Tibial nerve (tissue), 4 donors: ENCODE results near the gene PLAC8L1. TPM values are rescaled to one million over a fixed set of nuclear protein-coding genes. Genes with fewer than 3 reads are reported as not detected.

ENCODE experiments used
- DNase-seq, 2 donors: peaks; one replicate each; pipeline ENCODE4 v3.0.0-alpha.2; 2019; ENCODE audit warnings: low spot score in 2 of 2
- H3K27ac ChIP-seq, 4 donors: fragments of 200-600 bp; sonication (generic) in 3 of 4; one replicate each; pipeline ENCODE4 v1.5.1; 2017 to 2019; ENCODE audit warnings: mild to moderate bottlenecking in 1 of 4
- H3K27me3 ChIP-seq, 2 donors: fragments of 200-600 bp; sonication (generic) in 1 of 2; one replicate each; pipeline versions ENCODE4 v1.5.1 to v1.6.0; 2017 to 2019
- H3K36me3 ChIP-seq, 3 donors: fragments of 200-600 bp; sonication (generic); one replicate each; pipeline ENCODE4 v1.5.1; 2018 to 2019
- H3K4me1 ChIP-seq, 4 donors: fragments of 200-600 bp; sonication (generic) in 3 of 4; one replicate each; pipeline ENCODE4 v1.5.1; 2017 to 2019
- H3K4me3 ChIP-seq, 4 donors: fragments of 200-600 bp; sonication (generic) in 3 of 4; one replicate each; pipeline ENCODE4 v1.5.1; 2017 to 2019; ENCODE audit warnings: mild to moderate bottlenecking in 1 of 4, moderate library complexity in 1 of 4
- H3K9me3 ChIP-seq, 4 donors: fragments of 200-600 bp; sonication (generic) in 3 of 4; one replicate each; pipeline ENCODE4 v1.5.1; 2017 to 2019
- EP300 ChIP-seq, 2 donors: sonication (generic); formaldehyde crosslinking; IDR thresholded peaks; one replicate each; pipeline ENCODE4 v1.6.1; 2017; ENCODE audit warnings: antibody characterized with exemption in 2 of 2, mild to moderate bottlenecking in 1 of 2
- POLR2A ChIP-seq, 2 donors: fragments of 450-650 bp; IDR thresholded peaks; one replicate each; pipeline ENCODE4 v1.6.1; 2017; ENCODE audit warnings: antibody characterized with exemption in 2 of 2, mild to moderate bottlenecking in 2 of 2, moderate library complexity in 2 of 2
- WGBS, 2 donors: methylation state at CpG; one replicate each; pipeline ENCODE4 v1.1.5; 2018; 5-methylcytosine and 5-hydroxymethylcytosine counted together
- total RNA-seq, 4 donors: library from RNA; depleted of rRNA; stranded (reverse); fragments of >200 nt; gene quantifications; one replicate each; pipeline ENCODE4 v1.1.0, GENCODE V29; 2016
- TF ChIP-seq, protein P1 (sequence below), 5 experiments: fragments of 200-600 bp in 3 of 5; fragments of 450-650 bp in 2 of 5; sonication (generic) in 3 of 5; IDR thresholded peaks; one replicate each; pipeline ENCODE4 v1.5.1; 2016 to 2019; ENCODE audit warnings: antibody characterized with exemption in 5 of 5, mild to moderate bottlenecking in 3 of 5, moderate library complexity in 2 of 5

The PLAC8L1 gene
- total RNA-seq, 4 donors from 2014 or later = not detected

DNA sequence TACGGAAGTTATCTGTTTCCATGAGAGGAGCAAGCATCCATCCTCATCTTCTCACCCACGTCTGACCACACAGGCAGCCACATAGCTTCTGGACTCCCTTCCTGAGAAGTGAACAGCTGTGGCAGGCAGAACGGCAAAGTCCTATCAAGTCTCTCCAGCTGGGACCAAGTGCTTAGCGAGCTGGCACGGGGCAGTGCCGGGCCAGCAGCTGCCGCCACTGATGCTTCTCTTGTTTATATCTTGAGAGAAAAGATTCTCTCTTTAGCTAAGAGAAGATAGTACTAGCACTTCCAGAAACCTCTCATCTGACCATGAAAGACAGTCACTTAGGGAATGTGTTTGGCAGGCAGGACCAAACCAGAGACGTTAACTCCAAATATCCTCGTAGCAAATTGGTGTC is 37.2 kb downstream of the PLAC8L1 start:
- no peaks in the 10 kb centered on the region for H3K9me3 ChIP-seq
- H3K36me3 ChIP-seq = no peaks in the 10 kb centered on the region
- WGBS, 2 donors = 51 to 83% methylated on average over 9 of the region's 9 CpGs
- no peak overlapping the region for H3K4me3 ChIP-seq
- peak overlapping the region in 1 of 4 donors; percentile 22 for H3K27ac ChIP-seq
- no peaks in the 10 kb centered on the region for H3K4me1 ChIP-seq
- H3K27me3 ChIP-seq = peaks cover 0 to under 1% of the 10 kb centered on the region in 2 donors
- no peak for DNase-seq
- TF ChIP-seq, protein P1, sequence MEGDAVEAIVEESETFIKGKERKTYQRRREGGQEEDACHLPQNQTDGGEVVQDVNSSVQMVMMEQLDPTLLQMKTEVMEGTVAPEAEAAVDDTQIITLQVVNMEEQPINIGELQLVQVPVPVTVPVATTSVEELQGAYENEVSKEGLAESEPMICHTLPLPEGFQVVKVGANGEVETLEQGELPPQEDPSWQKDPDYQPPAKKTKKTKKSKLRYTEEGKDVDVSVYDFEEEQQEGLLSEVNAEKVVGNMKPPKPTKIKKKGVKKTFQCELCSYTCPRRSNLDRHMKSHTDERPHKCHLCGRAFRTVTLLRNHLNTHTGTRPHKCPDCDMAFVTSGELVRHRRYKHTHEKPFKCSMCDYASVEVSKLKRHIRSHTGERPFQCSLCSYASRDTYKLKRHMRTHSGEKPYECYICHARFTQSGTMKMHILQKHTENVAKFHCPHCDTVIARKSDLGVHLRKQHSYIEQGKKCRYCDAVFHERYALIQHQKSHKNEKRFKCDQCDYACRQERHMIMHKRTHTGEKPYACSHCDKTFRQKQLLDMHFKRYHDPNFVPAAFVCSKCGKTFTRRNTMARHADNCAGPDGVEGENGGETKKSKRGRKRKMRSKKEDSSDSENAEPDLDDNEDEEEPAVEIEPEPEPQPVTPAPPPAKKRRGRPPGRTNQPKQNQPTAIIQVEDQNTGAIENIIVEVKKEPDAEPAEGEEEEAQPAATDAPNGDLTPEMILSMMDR (IDR thresholded peaks at IDR 0.05) = no peak
- TF ChIP-seq EP300 (IDR thresholded peaks at IDR 0.05) = no peak
- TF ChIP-seq POLR2A (IDR thresholded peaks at IDR 0.05) = no peak

DNA sequence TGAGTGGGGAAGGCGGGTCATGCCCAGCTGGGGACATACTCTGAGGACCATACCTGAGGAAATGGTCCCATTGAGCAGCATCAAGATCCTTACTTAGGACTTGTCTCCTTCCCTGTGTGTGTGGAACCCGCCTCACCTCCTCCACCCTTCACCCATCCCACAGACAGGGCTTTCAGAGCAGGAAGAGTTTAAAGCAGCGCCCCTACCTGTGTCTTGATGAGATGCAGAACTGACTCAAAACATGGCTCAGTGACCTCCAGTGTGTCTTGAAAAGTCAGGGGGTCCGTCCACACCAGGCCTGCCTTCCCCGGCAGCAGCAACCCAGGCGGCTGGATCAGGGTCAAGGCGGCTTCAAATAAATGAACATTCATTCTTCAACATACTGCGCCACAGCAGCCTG is 38.4 kb downstream of the PLAC8L1 start:
- no peak overlapping the region for H3K27ac ChIP-seq
- H3K4me1 ChIP-seq = no peaks in the 10 kb centered on the region
- H3K4me3 ChIP-seq = no peak overlapping the region
- WGBS, 2 donors = 90 to 91% methylated on average over 8 of the region's 8 CpGs
- no peaks in the 10 kb centered on the region for H3K27me3 ChIP-seq
- TF ChIP-seq, protein P1 (IDR thresholded peaks at IDR 0.05) = no peak
- TF ChIP-seq POLR2A (IDR thresholded peaks at IDR 0.05) (no peak), EP300 (IDR thresholded peaks at IDR 0.05) (no peak)
- H3K9me3 ChIP-seq = no peaks in the 10 kb centered on the region
- no peaks in the 10 kb centered on the region for H3K36me3 ChIP-seq
- DNase-seq = no peak

DNA sequence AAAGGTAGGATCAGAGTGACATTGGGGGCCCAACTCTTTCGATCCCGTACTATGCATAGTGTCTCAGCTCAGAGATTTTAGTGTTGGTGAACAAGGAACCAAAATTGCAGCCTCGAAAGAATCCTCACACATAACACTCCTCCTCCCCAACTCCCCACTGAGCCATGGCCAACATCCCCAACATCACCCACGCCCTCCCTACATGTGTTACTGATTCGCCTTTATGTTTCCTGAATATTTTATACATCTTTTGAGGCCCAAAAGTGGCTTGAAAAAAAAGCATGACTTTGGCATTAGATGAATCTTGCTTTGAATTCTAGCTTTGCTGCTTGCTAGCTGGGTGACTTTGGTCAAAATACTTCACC is 45.2 kb downstream of the PLAC8L1 start:
- TF ChIP-seq, protein P1 (IDR thresholded peaks at IDR 0.05) = no peak
- TF ChIP-seq POLR2A (IDR thresholded peaks at IDR 0.05) (no peak), EP300 (IDR thresholded peaks at IDR 0.05) (no peak)
- no peaks in the 10 kb centered on the region for H3K36me3 ChIP-seq
- H3K9me3 ChIP-seq = no peaks in the 10 kb centered on the region
- no peak for DNase-seq
- H3K27me3 ChIP-seq = no peaks in the 10 kb centered on the region
- no peak overlapping the region for H3K27ac ChIP-seq
- no peaks in the 10 kb centered on the region for H3K4me1 ChIP-seq
- 90 to 92% methylated on average over 5 of the region's 5 CpGs for whole genome bisulfite sequencing, 2 donors
- H3K4me3 ChIP-seq = no peak overlapping the region

DNA sequence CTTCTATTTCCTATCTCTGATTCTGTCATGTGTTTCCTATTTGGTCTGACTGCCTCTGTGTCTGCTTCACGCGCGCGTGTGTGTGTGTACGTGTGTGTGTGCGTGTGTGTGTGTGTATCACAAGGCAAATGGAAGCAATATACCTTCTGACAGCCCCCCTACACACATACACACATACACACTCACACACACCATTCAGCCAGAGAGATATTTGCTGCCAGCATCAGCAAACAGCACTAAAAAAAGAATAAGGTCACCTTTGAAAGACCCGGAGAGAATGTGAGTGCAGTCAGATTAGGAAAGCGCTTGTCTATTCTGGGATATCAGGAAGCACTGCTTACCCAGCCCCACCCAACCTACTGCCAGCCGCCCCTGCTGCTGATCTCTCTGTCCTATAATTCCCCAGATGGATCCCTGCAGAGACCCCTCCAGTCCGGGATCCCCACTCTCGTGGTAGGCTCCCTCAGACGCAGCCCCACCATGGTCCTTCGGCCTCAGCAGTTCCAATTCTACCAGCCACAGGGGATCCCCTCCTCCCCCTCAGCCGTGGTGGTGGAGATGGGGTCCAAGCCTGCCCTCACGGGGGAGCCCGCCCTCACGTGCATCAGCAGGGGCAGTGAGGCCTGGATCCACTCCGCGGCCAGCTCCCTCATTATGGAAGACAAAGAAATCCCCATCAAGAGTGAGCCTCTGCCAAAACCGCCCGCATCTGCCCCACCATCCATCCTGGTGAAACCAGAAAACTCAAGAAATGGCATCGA is 45.7 kb downstream of the PLAC8L1 start:
- TF ChIP-seq, protein P1 (IDR thresholded peaks at IDR 0.05) = no peak
- Histone ChIP-seq H3K4me1 (no peaks in the 10 kb centered on the region), H3K27ac (no peak overlapping the region), H3K27me3 (no peaks in the 10 kb centered on the region), H3K36me3 (no peaks in the 10 kb centered on the region), H3K4me3 (no peak overlapping the region), H3K9me3 (no peaks in the 10 kb centered on the region)
- no peak for DNase-seq
- WGBS, 2 donors = 72 to 75% methylated on average over 22 of the region's 22 CpGs

DNA sequence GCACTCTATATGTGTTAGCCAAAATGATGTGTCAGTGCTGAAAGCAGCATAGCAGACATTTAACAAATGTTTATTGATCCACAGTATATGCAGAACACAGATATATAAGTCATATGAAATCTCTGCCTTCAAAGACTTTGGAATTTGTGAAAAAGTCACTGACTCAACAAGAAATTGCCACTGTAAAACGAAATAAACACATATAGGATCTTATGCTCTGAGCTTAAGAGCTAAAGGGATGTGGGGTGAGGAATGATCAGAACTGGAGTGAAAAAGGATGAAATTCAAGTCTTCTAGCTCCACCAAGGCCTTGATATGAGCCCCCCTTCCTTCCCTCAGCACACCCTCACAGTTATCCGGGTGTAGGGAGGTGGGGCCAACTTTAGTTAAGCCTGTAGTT is 49.9 kb downstream of the PLAC8L1 start:
- Histone ChIP-seq H3K27ac (no peak overlapping the region), H3K36me3 (no peaks in the 10 kb centered on the region), H3K9me3 (no peaks in the 10 kb centered on the region), H3K4me3 (no peak overlapping the region), H3K27me3 (no peaks in the 10 kb centered on the region), H3K4me1 (no peaks in the 10 kb centered on the region)
- TF ChIP-seq, protein P1 (IDR thresholded peaks at IDR 0.05) = no peak
- no peak for TF ChIP-seq EP300 (IDR thresholded peaks at IDR 0.05)
- no peak for TF ChIP-seq POLR2A (IDR thresholded peaks at IDR 0.05)
- DNase-seq = no peak
- 69 to 71% methylated on average over 2 of the region's 2 CpGs for WGBS, 2 donors
